Measurements from ENCODE around the gene TNRC6B.

TNRC6B gene

GRCh38 chr22:40346185-40347118 lies 168.7 kb downstream of the TNRC6B start, which contains the start of gene ADSL:
TSS of gene ADSL (plus strand) at chr22:40346500. CDS start at chr22:40346559, 59 bp downstream.
- H3K27ac ChIP-seq (ENCODE audit: extremely low read depth, low read depth, low read length), result peak within 1 kb of the TSS; percentile 92
- CTCF ChIA-PET, result interaction anchor here (0.9 to 4.5 kb wide), 7 partner anchors 21 to 850 kb away, joined by 3 to 28 read pairs (median 4); no protein-coding TSS in a partner anchor
- peaks cover 5% of the 10 kb centered on the region; the same call in 1 of the 2 replicates for H3K4me1 ChIP-seq (ENCODE audit: control insufficient read depth, insufficient read depth, low read length)
- H3K9me3 ChIP-seq (ENCODE audit: control insufficient read depth, insufficient read depth, low read depth, low read length), result no peaks in the 10 kb centered on the region
- POLR2A ChIA-PET, result interaction anchor here (0.5 to 2.7 kb wide), 18 partner anchors 19 to 420 kb away, joined by 3 to 31 read pairs (median 4); partner anchors contain the start of genes MRTFA, SGSM3 and TNRC6B
- H3K36me3 ChIP-seq (ENCODE audit: control insufficient read depth in 2 of 2, insufficient read depth in 1 of 2, low read length in 2 of 2), result peaks cover 25 to 32% of the 10 kb centered on the region in 2 experiments
- peak within 1 kb of the TSS; percentile 92 for H3K4me3 ChIP-seq (ENCODE audit: low read depth, low read length)
- TF ChIP-seq KLF16 (tag by site-specific recombination; IDR thresholded peaks at IDR 0.05) (0 out of 2 replicates have a peak, but pooled peaks have one; percentile 93), ZNF10 (tag by site-specific recombination; IDR thresholded peaks at IDR 0.05) (peak; percentile 36; the same call in 1 of the 2 replicates), ZNF121 (tag by site-specific recombination; IDR thresholded peaks at IDR 0.05) (peak; percentile 77; the same call in 1 of the 2 replicates), ZNF501 (tag by site-specific recombination; IDR thresholded peaks at IDR 0.05) (peak; percentile 85), ZNF221 (tag by site-specific recombination; IDR thresholded peaks at IDR 0.05; ENCODE audit: borderline replicate concordance) (0 out of 2 replicates have a peak, but pooled peaks have one; percentile 2), YY2 (tag by site-specific recombination; IDR thresholded peaks at IDR 0.05) (peak; percentile 92), ZNF239 (tag by site-specific recombination; IDR thresholded peaks at IDR 0.05) (no peak), ZBTB21 (tag by site-specific recombination; IDR thresholded peaks at IDR 0.05) (peak; percentile 62), INSM2 (tag by site-specific recombination; IDR thresholded peaks at IDR 0.05) (peak; percentile 70; the same call in 1 of the 2 replicates), PRDM1 (tag by site-specific recombination; IDR thresholded peaks at IDR 0.05) (no peak), ZNF280D (tag by site-specific recombination; IDR thresholded peaks at IDR 0.05) (0 out of 2 replicates have a peak, but pooled peaks have one; percentile 28), ZNF639 (tag by site-specific recombination; IDR thresholded peaks at IDR 0.05) (no peak; the same call in 1 of the 2 replicates), ZNF561 (tag by site-specific recombination; IDR thresholded peaks at IDR 0.05; ENCODE audit: borderline replicate concordance) (peak; percentile 67; the same call in 1 of the 2 replicates), ZBTB11 (tag by site-specific recombination; conservative IDR thresholded peaks at IDR 0.05; ENCODE audit: low read depth) (peak; percentile 94), ZBTB7A (tag by site-specific recombination; IDR thresholded peaks at IDR 0.05; ENCODE audit: low read depth) (peak; percentile 76; the same call in 1 of the 2 replicates), SP3 (tag by site-specific recombination; IDR thresholded peaks at IDR 0.05) (peak; percentile 91), ZNF658 (tag by site-specific recombination; IDR thresholded peaks at IDR 0.05) (no peak), ZNF335 (tag by site-specific recombination; conservative IDR thresholded peaks at IDR 0.05) (peak; percentile 98), ZNF837 (tag by site-specific recombination; IDR thresholded peaks at IDR 0.05) (no peak), CTCF (tag by site-specific recombination; IDR thresholded peaks at IDR 0.05) (peak; percentile 57; the same call in 1 of the 2 replicates), IKZF3 (tag by site-specific recombination; IDR thresholded peaks at IDR 0.05) (peak; percentile 67; the same call in 1 of the 2 replicates), ZNF600 (tag by site-specific recombination; IDR thresholded peaks at IDR 0.05) (peak; percentile 95), ZNF580 (tag by site-specific recombination; IDR thresholded peaks at IDR 0.05) (peak; percentile 88), SP7 (tag by site-specific recombination; IDR thresholded peaks at IDR 0.05) (peak; percentile 90), OSR2 (tag by site-specific recombination; IDR thresholded peaks at IDR 0.05) (no peak)
